DMS79 treated with DMSO at 0.1 percent for 48 hours (cell line): ENCODE data around the gene TRAF6.
A peak's percentile ranks its signal among the peaks of the same experiment; 100 is the strongest.
"Not testable (repeated sequence)": the region's sequence is repeated elsewhere in the genome, so short reads cannot be mapped to it uniquely, and the experiment has no call there.

Experiments
- DNase-seq: peaks from one replicate; lab custom pipeline; 2025; lab: John Stamatoyannopoulos, UW

Gene TRAF6

GRCh38 chr11:36509694-36510593, at the start of gene TRAF6:
TRAF6 (minus strand) TSS chr11:36510272; CDS start chr11:36501515, 8,757 bp downstream.
- DNase-seq, result peak; percentile 76

- DNase-seq, result no peak
These were observed 48.7 kb upstream of the TRAF6 start for GRCh38 chr11:36558571-36559413.

- DNase-seq, result no peak
These were observed 47.9 kb upstream of the TRAF6 start for GRCh38 chr11:36557991-36558390.

- DNase-seq, result not testable (repeated sequence)
These were observed 47.3 kb upstream of the TRAF6 start for GRCh38 chr11:36557390-36557789.

GRCh38 chr11:36550385-36551115, 40.5 kb upstream of the TRAF6 start:
- no peak for DNase-seq

GRCh38 chr11:36540998-36541397, 30.9 kb upstream of the TRAF6 start:
- no peak for DNase-seq

- DNase-seq, result no peak
These were observed 24.3 kb upstream of the TRAF6 start for GRCh38 chr11:36534276-36534840.

- no peak for DNase-seq
These were observed 23.0 kb upstream of the TRAF6 start for GRCh38 chr11:36532941-36533601.

GRCh38 chr11:36530840-36531239, 20.8 kb upstream of the TRAF6 start:
- no peak for DNase-seq

- DNase-seq, result no peak
These were observed 3.9 kb upstream of the TRAF6 start for GRCh38 chr11:36513965-36514364.

GRCh38 chr11:36512016-36512415, 1.9 kb upstream of the TRAF6 start:
- no peak for DNase-seq

GRCh38 chr11:36511062-36511461, 990 bp upstream of the TRAF6 start:
- DNase-seq, result not testable (repeated sequence)

- no peak for DNase-seq
These were observed 496 bp upstream of the TRAF6 start for GRCh38 chr11:36510594-36510942.

GRCh38 chr11:36509201-36509639, 852 bp downstream of the TRAF6 start:
- no peak for DNase-seq

GRCh38 chr11:36508743-36509142, 1.3 kb downstream of the TRAF6 start:
- no peak for DNase-seq

GRCh38 chr11:36507824-36508489, 2.1 kb downstream of the TRAF6 start:
- no peak for DNase-seq

GRCh38 chr11:36501236-36501635, 8.8 kb downstream of the TRAF6 start:
- no peak for DNase-seq

GRCh38 chr11:36500315-36500721, 9.8 kb downstream of the TRAF6 start:
- DNase-seq, result no peak

- DNase-seq, result no peak
These were observed 10.8 kb downstream of the TRAF6 start for GRCh38 chr11:36499315-36499714.

GRCh38 chr11:36498721-36499120, 11.4 kb downstream of the TRAF6 start:
- no peak for DNase-seq

- no peak for DNase-seq
These were observed 16.7 kb downstream of the TRAF6 start for GRCh38 chr11:36493332-36493731.
